HEK293 (cell line): ENCODE measurements around the gene POC1B.

Source experiments
- SALL2 ChIP-seq: fragments of 450-650 bp; formaldehyde crosslinking; IDR thresholded peaks from 2 replicates; pipeline ENCODE4 v1.5.0; 2017; ENCODE audit warnings: missing biosample characterization, mild to moderate bottlenecking, missing genetic modification characterization, borderline replicate concordance
- TCF7L2 ChIP-seq: IDR thresholded peaks from 2 replicates; pipeline ENCODE4 v1.6.1; 2011; ENCODE audit warnings: low read depth, mild to moderate bottlenecking, inconsistent platforms, low read length, moderate library complexity, borderline replicate concordance
- YY2 ChIP-seq: fragments of 450-650 bp; formaldehyde crosslinking; IDR thresholded peaks from 2 replicates; pipeline ENCODE4 v1.5.1; 2016; ENCODE audit warnings: missing biosample characterization, missing genetic modification characterization
- ZBTB1 ChIP-seq: fragments of 450-650 bp; formaldehyde crosslinking; IDR thresholded peaks from 2 replicates; pipeline ENCODE4 v1.5.1; 2016; ENCODE audit warnings: missing biosample characterization, missing genetic modification characterization
- ZNF302 ChIP-seq: fragments of 450-650 bp; formaldehyde crosslinking; IDR thresholded peaks from 2 replicates; pipeline ENCODE4 v1.5.1; 2016; ENCODE audit warnings: missing biosample characterization, missing genetic modification characterization, low read depth
- ZNF423 ChIP-seq: fragments of 450-650 bp; formaldehyde crosslinking; IDR thresholded peaks from 2 replicates; pipeline ENCODE4 v1.5.1; 2016; ENCODE audit warnings: missing biosample characterization, missing genetic modification characterization
- ZNF776 ChIP-seq: fragments of 450-650 bp; formaldehyde crosslinking; IDR thresholded peaks from 2 replicates; pipeline ENCODE4 v1.5.0; 2017; ENCODE audit warnings: missing biosample characterization, missing genetic modification characterization, borderline replicate concordance
- TF ChIP-seq, protein P1 (sequence below): fragments of 450-650 bp; formaldehyde crosslinking; IDR thresholded peaks from 2 replicates; pipeline ENCODE4 v1.5.1; 2016; ENCODE audit warnings: missing biosample characterization, missing genetic modification characterization
- TF ChIP-seq, protein P2 (sequence below): fragments of 450-650 bp; formaldehyde crosslinking; IDR thresholded peaks from 2 replicates; pipeline ENCODE4 v1.5.1; 2016; ENCODE audit warnings: missing biosample characterization, missing genetic modification characterization, borderline replicate concordance

DNA sequence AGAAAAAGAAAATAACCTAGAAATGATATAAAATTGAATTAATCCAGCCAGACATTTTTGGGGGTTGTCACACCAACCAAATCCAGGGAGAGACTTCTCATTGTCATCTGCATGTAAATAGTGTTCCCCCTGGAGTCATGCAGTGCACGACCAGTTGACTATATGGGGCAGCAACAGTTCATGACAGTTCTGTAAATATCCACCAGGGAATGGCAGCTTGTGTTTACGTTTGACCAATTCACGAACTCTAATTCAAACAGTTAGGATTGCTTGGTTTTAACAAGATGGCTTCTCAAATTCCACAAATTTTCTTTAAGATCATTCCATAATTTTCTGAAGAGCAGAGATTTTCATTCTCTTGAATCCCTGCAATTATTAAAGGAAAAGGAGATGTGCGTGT lies 130.1 kb downstream of the POC1B start:
- TF ChIP-seq SALL2 (tag by site-specific recombination) (no peak), ZNF302 (no peak), ZBTB1 (no peak), ZNF776 (tag by site-specific recombination) (no peak), ZNF423 (tag by site-specific recombination) (no peak), TCF7L2 (no peak), YY2 (tag by site-specific recombination) (no peak)
- TF ChIP-seq, protein P1, sequence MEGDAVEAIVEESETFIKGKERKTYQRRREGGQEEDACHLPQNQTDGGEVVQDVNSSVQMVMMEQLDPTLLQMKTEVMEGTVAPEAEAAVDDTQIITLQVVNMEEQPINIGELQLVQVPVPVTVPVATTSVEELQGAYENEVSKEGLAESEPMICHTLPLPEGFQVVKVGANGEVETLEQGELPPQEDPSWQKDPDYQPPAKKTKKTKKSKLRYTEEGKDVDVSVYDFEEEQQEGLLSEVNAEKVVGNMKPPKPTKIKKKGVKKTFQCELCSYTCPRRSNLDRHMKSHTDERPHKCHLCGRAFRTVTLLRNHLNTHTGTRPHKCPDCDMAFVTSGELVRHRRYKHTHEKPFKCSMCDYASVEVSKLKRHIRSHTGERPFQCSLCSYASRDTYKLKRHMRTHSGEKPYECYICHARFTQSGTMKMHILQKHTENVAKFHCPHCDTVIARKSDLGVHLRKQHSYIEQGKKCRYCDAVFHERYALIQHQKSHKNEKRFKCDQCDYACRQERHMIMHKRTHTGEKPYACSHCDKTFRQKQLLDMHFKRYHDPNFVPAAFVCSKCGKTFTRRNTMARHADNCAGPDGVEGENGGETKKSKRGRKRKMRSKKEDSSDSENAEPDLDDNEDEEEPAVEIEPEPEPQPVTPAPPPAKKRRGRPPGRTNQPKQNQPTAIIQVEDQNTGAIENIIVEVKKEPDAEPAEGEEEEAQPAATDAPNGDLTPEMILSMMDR: no peak
- TF ChIP-seq, protein P2, sequence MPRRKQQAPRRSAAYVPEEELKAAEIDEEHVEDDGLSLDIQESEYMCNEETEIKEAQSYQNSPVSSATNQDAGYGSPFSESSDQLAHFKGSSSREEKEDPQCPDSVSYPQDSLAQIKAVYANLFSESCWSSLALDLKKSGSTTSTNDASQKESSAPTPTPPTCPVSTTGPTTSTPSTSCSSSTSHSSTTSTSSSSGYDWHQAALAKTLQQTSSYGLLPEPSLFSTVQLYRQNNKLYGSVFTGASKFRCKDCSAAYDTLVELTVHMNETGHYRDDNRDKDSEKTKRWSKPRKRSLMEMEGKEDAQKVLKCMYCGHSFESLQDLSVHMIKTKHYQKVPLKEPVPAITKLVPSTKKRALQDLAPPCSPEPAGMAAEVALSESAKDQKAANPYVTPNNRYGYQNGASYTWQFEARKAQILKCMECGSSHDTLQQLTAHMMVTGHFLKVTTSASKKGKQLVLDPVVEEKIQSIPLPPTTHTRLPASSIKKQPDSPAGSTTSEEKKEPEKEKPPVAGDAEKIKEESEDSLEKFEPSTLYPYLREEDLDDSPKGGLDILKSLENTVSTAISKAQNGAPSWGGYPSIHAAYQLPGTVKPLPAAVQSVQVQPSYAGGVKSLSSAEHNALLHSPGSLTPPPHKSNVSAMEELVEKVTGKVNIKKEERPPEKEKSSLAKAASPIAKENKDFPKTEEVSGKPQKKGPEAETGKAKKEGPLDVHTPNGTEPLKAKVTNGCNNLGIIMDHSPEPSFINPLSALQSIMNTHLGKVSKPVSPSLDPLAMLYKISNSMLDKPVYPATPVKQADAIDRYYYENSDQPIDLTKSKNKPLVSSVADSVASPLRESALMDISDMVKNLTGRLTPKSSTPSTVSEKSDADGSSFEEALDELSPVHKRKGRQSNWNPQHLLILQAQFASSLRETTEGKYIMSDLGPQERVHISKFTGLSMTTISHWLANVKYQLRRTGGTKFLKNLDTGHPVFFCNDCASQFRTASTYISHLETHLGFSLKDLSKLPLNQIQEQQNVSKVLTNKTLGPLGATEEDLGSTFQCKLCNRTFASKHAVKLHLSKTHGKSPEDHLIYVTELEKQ (tag by site-specific recombination): no peak
